HG03280 (cell line): ENCODE measurements around the gene ARL10.
A peak's percentile ranks its signal among the peaks of the same experiment; 100 is the strongest.

Source experiments
- ATAC-seq: cut with Tn5 transposase; IDR thresholded peaks from one replicate; pipeline ENCODE4 v1.9.1; 2021; ENCODE audit warnings: mild to moderate bottlenecking, moderate library complexity; ENCODE audit not compliant: unreplicated experiment

Gene ARL10

GRCh38 chr5:176365351-176366231 lies at the start of gene ARL10:
Gene ARL10, plus strand, starts transcription at chr5:176365487. Its CDS starts 77 bp downstream, at chr5:176365564.
- peak; percentile 29 for ATAC-seq

GRCh38 chr5:176317534-176318374 lies 47.5 kb upstream of the ARL10 start:
- no peak for ATAC-seq

GRCh38 chr5:176319827-176320554 lies 45.3 kb upstream of the ARL10 start:
- ATAC-seq, result no peak

- no peak for ATAC-seq
Observed at GRCh38 chr5:176320577-176320976, 44.7 kb upstream of the ARL10 start.

- ATAC-seq, result no peak
Observed at GRCh38 chr5:176334031-176334770, 31.1 kb upstream of the ARL10 start.

- no peak for ATAC-seq
Observed at GRCh38 chr5:176337913-176338312, 27.4 kb upstream of the ARL10 start.

GRCh38 chr5:176339304-176339703 lies 26.0 kb upstream of the ARL10 start:
- ATAC-seq, result no peak

GRCh38 chr5:176341325-176342157 lies 23.7 kb upstream of the ARL10 start:
- no peak for ATAC-seq

GRCh38 chr5:176342158-176342483 lies 23.2 kb upstream of the ARL10 start:
- no peak for ATAC-seq

- no peak for ATAC-seq
Observed at GRCh38 chr5:176342766-176343458, 22.4 kb upstream of the ARL10 start.

- ATAC-seq, result no peak
Observed at GRCh38 chr5:176350416-176350815, 14.9 kb upstream of the ARL10 start.

- no peak for ATAC-seq
Observed at GRCh38 chr5:176352116-176352878, 13.0 kb upstream of the ARL10 start.

- ATAC-seq, result no peak
Observed at GRCh38 chr5:176353533-176353932, 11.8 kb upstream of the ARL10 start.

GRCh38 chr5:176355400-176356178 lies 9.7 kb upstream of the ARL10 start:
- no peak for ATAC-seq

- ATAC-seq, result no peak
Observed at GRCh38 chr5:176356179-176356566, 9.1 kb upstream of the ARL10 start.

- no peak for ATAC-seq
Observed at GRCh38 chr5:176359658-176360057, 5.6 kb upstream of the ARL10 start.

- ATAC-seq, result peak; percentile 10
Observed at GRCh38 chr5:176360894-176361436, 4.3 kb upstream of the ARL10 start.
